PFSK-1 (cell line): Measurements from ENCODE around the gene GATD1.

Experiments
- FOXP2 ChIP-seq: optimal IDR thresholded peaks from 2 replicates; pipeline ENCODE3; 2011; ENCODE audit warnings: borderline replicate concordance, control low read depth, inconsistent platforms; ENCODE audit not compliant: insufficient read depth; ENCODE audit errors: extremely low read length, extremely low read depth
- POLR2AphosphoS5 ChIP-seq: IDR thresholded peaks from 2 replicates; pipeline ENCODE4 v1.6.1; 2012; ENCODE audit warnings: low read depth, mild to moderate bottlenecking, control low read depth, low read length, moderate library complexity
- REST ChIP-seq, 2 experiments: IDR thresholded peaks; 2 replicates each; pipeline versions ENCODE4 v1.6.1 to v1.8.0; 2011 to 2012; ENCODE audit warnings: low read depth in 2 of 2, low read length in 2 of 2, control low read depth in 1 of 2, inconsistent platforms in 1 of 2, mild to moderate bottlenecking in 1 of 2, moderate library complexity in 1 of 2; ENCODE audit not compliant: insufficient read depth in 1 of 2
- SIN3A ChIP-seq: IDR thresholded peaks from 2 replicates; pipeline ENCODE4 v1.6.1; 2012; ENCODE audit warnings: mild to moderate bottlenecking, low read length, moderate library complexity, borderline replicate concordance; ENCODE audit not compliant: insufficient read depth
- TAF1 ChIP-seq: IDR thresholded peaks from 2 replicates; pipeline ENCODE4 v1.6.1; 2012; ENCODE audit warnings: low read length, control low read depth, borderline replicate concordance; ENCODE audit not compliant: insufficient read depth

The GATD1 gene

GRCh38 chr11:719214-720016 is 57.9 kb downstream of the GATD1 start:
- TF ChIP-seq SIN3A (no peak), FOXP2 (no peak), REST (IDR thresholded peaks at IDR 0.05; ENCODE audit: insufficient read depth in 1 of 2, low read depth in 2 of 2, low read length in 2 of 2) (no peak), POLR2AphosphoS5 (no peak), TAF1 (no peak)
